Measurements from ENCODE around the gene CCDC192.

GRCh38 chr5:127812570-127812969 lies 109.4 kb downstream of the CCDC192 start:
- TF ChIP-seq KLF1 (tag by site-specific recombination; IDR thresholded peaks at IDR 0.05) (no peak), PRDM6 (tag by site-specific recombination; IDR thresholded peaks at IDR 0.05) (no peak)
